Nephron progenitor cell (in vitro differentiated cells): ENCODE measurements around the gene GJB3.
"Not testable (repeated sequence)": the region's sequence is repeated elsewhere in the genome, so short reads cannot be mapped to it uniquely, and the experiment has no call there.

Experiments used
- DNase-seq: peaks from one replicate; pipeline ENCODE4 v3.0.0; 2021
- H3K27ac Mint-ChIP-seq: 2 replicates; pipeline ENCODE4 v1.8.0; 2021; ENCODE audit warnings: mild to moderate bottlenecking, moderate library complexity, mixed read lengths
- H3K27me3 Mint-ChIP-seq: 2 replicates; pipeline ENCODE4 v1.8.0; 2021; ENCODE audit warnings: mild to moderate bottlenecking, low read depth, mixed read lengths; ENCODE audit not compliant: poor library complexity
- H3K36me3 Mint-ChIP-seq: 2 replicates; pipeline ENCODE4 v1.8.0; 2021; ENCODE audit warnings: low read depth, mixed read lengths
- H3K4me1 Mint-ChIP-seq: 2 replicates; pipeline ENCODE4 v1.8.0; 2021; ENCODE audit warnings: mixed read lengths
- H3K4me3 Mint-ChIP-seq: 2 replicates; pipeline ENCODE4 v1.8.0; 2021; ENCODE audit warnings: mild to moderate bottlenecking, moderate library complexity, mixed read lengths
- H3K9me3 Mint-ChIP-seq: 2 replicates; pipeline ENCODE4 v1.8.0; 2021; ENCODE audit warnings: mild to moderate bottlenecking, moderate library complexity, mixed read lengths
- TF ChIP-seq, protein P1 (sequence below): fragments of 200-600 bp; sonication (generic); IDR thresholded peaks from 2 replicates; pipeline ENCODE4 v1.5.0; 2021; ENCODE audit warnings: antibody characterized with exemption

Gene GJB3

DNA sequence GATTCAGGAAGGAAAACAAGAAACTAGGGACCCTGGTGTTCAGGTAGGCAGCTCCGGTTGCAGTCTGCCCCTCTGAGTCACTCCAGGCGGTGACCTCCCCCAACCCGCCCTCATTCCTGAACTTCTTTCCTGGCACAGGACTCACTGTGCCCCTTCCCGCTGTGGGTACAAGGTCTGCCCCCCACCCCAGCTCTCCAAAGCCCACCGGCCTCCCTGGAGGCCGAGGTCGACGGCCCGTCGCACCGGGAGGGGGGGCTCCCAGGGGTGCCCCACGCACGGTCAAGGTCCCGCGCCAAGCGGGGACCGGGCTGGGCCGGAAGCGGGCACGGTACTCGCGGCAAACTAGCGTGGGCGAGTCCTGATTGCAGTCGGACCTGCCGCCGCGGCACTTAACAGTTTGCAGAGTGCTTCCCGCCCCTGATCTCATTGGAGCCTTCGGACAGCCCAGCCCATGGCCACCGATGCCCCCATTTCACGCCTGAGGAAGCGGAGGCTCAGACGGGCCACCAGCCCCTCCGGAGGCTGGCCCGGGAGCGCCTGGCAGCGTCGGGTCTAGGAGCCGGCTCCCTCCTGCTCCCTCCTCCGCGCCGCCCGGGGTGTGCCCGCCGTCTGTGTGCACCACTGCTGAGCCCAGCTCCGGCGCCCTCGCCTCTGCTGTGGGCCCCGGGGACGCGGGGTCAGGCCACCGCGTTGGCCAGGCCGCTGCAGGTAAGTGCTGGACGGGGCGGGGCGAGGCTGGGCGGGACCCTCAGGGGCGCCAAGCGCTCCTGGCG, at the start of gene GJB3:
Gene GJB3 (plus strand): TSS at position 144 of the 773 bp plus-strand sequence. CDS start 3,549 bp downstream, outside the sequence.
- Mint-ChIP-seq H3K4me1 (no peaks in the 10 kb centered on the region), H3K9me3 (no peaks in the 10 kb centered on the region), H3K4me3 (peak within 1 kb of the TSS; percentile 48), H3K36me3 (no peaks in the 10 kb centered on the region), H3K27me3 (peaks cover 80% of the 10 kb centered on the region), H3K27ac (no peak within 1 kb of the TSS)
- TF ChIP-seq, protein P1, sequence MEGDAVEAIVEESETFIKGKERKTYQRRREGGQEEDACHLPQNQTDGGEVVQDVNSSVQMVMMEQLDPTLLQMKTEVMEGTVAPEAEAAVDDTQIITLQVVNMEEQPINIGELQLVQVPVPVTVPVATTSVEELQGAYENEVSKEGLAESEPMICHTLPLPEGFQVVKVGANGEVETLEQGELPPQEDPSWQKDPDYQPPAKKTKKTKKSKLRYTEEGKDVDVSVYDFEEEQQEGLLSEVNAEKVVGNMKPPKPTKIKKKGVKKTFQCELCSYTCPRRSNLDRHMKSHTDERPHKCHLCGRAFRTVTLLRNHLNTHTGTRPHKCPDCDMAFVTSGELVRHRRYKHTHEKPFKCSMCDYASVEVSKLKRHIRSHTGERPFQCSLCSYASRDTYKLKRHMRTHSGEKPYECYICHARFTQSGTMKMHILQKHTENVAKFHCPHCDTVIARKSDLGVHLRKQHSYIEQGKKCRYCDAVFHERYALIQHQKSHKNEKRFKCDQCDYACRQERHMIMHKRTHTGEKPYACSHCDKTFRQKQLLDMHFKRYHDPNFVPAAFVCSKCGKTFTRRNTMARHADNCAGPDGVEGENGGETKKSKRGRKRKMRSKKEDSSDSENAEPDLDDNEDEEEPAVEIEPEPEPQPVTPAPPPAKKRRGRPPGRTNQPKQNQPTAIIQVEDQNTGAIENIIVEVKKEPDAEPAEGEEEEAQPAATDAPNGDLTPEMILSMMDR = no peak
- DNase-seq = peak; percentile 47

DNA sequence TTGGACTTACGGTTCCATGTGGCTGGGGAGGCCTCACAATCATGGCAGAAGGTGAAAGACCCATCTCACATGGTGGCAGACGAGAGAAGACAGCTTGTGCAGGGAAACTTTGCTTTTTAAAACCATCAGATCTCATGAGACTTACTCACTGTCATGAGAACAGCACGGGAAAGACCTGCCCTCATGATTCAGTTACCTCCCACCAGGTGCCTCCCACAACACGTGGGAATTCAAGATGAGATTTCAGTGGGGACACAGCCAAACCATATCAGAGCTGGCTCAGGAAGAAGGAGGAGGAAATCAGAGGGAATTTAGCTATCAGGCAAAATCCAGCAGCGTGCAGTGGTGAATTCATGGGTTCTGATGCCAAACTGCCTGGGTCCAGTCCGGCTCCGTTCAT, 48.2 kb upstream of the GJB3 start:
- not testable (repeated sequence) for H3K36me3 Mint-ChIP-seq, H3K9me3 Mint-ChIP-seq, H3K4me3 Mint-ChIP-seq, H3K27ac Mint-ChIP-seq, H3K4me1 Mint-ChIP-seq, DNase-seq
- H3K27me3 Mint-ChIP-seq = peaks cover 23% of the 10 kb centered on the region

DNA sequence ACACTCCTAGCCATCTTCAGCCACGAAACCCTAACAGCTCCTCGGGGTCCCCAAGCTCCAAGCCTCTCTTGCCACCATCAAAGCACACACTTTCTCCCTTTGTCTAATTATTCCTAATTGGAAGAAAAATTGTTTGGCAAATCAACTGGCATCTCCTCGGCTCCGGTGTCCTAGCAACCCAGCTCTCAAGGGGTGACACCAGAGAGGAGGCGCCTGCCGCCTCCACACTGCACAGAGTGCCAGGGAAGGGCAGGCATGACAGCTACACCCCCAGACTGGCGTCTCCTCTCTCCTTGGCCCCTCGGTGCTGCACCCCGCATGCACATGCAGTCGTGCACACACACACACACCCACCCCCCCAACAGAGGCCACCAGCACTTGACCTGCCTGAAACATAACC, 44.3 kb upstream of the GJB3 start:
- H3K36me3 Mint-ChIP-seq = no peaks in the 10 kb centered on the region
- TF ChIP-seq, protein P1 = no peak
- H3K27ac Mint-ChIP-seq = no peak overlapping the region
- DNase-seq = no peak
- no peaks in the 10 kb centered on the region for H3K9me3 Mint-ChIP-seq
- H3K4me1 Mint-ChIP-seq = peaks cover 5% of the 10 kb centered on the region
- peaks cover 23% of the 10 kb centered on the region for H3K27me3 Mint-ChIP-seq
- no peak overlapping the region for H3K4me3 Mint-ChIP-seq

DNA sequence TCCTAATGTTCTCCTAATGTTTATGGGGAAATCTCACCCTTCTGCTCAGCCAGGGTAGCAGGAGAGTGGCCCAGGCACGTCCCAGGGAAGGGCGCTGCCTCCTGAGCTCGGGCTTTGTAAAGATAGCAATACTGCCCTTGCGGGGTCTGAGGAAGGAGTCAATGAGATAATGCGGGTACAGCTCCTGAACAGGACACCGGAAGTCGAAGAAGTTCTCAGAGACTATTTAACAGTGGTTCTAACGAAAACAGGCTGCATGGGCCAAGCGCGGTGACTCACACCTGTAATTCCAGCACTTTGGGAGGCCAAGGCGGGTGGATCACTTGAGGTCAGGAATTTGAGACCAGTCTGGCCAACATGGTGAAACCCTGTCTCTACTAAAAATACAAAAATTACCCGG, 43.8 kb upstream of the GJB3 start:
- H3K4me3 Mint-ChIP-seq, H3K36me3 Mint-ChIP-seq, H3K27ac Mint-ChIP-seq, DNase-seq, H3K9me3 Mint-ChIP-seq, H3K4me1 Mint-ChIP-seq: not testable (repeated sequence)
- peaks cover 23% of the 10 kb centered on the region for H3K27me3 Mint-ChIP-seq

DNA sequence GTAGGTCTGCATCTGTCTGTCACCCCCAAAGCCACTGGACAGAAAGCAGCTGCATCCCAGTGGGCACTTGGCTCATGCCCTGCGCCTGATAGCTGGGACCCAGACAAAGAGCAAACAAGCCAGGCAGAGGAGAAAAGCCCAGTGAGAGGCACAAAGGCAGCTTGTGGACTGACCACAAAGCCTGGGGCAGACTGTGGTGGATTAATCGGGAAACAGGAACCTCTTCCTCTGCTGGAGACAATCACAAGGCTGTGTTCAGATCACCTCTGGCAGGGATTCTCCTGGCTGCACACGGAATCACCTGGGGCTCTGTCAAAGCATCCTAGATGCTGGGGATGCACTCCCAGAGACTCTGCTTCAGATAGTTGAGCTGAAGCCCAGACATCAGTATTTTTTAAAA, 41.4 kb upstream of the GJB3 start:
- peaks cover 5% of the 10 kb centered on the region for H3K4me1 Mint-ChIP-seq
- TF ChIP-seq, protein P1 = no peak
- H3K27ac Mint-ChIP-seq = no peak overlapping the region
- peaks cover 24% of the 10 kb centered on the region for H3K27me3 Mint-ChIP-seq
- no peak for DNase-seq
- no peaks in the 10 kb centered on the region for H3K9me3 Mint-ChIP-seq
- no peak overlapping the region for H3K4me3 Mint-ChIP-seq
- H3K36me3 Mint-ChIP-seq = no peaks in the 10 kb centered on the region

DNA sequence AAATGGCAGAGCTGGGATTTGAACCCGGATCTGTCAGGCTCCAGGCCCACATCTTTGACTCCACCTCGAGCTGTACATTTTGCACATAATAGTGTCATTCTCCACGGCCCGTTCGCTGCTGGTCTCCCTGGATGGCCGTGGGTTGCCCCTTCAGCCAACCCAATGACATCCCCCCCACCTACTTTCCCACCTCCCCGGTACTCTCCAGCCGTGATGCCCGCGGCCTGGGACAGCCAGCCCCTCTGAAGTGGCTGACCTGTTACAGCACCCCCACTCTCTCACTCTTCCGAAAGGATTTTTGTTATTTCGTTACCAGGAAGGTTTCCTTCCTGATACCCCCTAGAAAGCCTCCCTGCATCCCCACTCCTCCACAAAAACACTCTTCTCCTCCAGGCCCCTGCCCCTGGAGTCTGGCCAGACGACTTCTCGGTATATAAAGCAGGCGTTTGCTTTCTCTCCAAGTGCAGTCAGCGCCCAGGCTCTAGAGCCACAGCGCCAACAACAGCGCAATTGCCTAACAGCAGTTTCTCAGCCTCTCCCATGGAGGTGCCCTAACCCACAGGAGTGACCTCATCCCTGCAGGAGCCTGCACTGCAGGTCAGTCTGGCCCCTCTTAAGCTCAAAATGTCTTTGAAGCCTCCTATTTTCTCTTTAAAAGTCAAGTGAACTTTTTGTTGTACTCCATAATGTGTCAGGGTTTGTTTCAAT, 40.7 kb upstream of the GJB3 start:
- no peak overlapping the region for H3K27ac Mint-ChIP-seq

More for the DNA sequence above, 40.7 kb upstream of the GJB3 start:
- no peak overlapping the region for H3K4me3 Mint-ChIP-seq
- peaks cover 30% of the 10 kb centered on the region for H3K27me3 Mint-ChIP-seq
- H3K4me1 Mint-ChIP-seq = peaks cover 5% of the 10 kb centered on the region
- no peaks in the 10 kb centered on the region for H3K36me3 Mint-ChIP-seq
- H3K9me3 Mint-ChIP-seq = no peaks in the 10 kb centered on the region
- DNase-seq = peak; percentile 31
- TF ChIP-seq, protein P1 = no peak
